ENCODE results near the gene ABI3BP.

ABI3BP gene

GRCh38 chr3:100765437-100765975 is 227.7 kb downstream of the ABI3BP start:
- DNase-seq: no peak

- DNase-seq: no peak
These were observed 231.3 kb downstream of the ABI3BP start for GRCh38 chr3:100761951-100762350.

DNA sequence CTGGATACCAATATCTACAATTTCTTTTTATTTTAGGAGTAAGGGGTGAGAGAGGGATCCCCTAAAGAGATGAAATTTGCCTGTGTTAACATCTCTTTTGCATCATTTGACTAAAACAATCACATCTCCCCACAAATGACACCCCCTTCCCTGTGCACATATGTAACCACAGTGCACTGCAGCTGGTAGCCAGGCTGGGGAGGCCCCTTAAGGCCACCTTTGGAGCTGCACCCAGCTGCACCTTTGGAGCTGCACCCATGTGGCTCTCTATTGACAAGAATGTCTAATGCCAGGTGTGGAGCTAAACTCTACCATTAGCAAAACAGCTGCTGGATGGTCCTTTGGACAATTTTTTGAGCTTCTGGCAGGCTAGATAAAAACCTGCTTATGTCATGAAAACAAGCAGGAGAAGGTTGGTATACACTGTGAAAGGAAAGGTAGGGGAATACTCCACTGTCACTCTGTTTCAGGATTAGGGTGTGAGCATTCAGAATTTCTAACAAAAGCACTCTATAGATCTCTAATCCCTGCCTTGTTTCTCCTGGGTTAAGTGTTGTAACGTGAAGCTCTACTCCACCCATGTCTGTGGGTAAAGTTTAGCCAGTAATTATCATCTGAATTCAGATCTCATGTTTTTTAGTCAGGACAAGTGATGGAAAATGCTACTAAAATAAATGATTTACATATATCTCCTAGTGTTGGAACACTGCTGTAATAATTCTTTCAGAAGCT is 231.8 kb downstream of the ABI3BP start:
- DNase-seq: no peak

DNA sequence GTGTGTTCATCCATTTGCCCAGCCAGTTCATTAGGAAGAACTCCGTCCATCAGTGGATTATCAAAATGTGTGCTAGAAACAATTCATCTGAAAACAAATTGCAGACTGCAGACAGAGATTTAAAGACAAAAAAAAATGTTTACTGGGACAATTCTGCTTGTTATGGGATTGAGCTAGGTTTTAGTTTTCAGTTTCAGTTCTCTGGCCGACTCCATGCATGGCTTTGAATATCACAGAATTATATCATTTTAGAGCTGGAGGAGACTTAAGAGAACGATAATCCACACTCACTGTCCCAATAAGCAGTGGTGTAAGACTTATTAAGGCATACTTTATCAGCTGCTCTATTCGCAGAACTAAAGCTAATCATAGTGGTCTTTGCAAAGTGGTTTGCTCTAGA is 232.8 kb downstream of the ABI3BP start:
- no peak for DNase-seq

GRCh38 chr3:100759950-100760349 is 233.3 kb downstream of the ABI3BP start:
- DNase-seq: no peak

DNA sequence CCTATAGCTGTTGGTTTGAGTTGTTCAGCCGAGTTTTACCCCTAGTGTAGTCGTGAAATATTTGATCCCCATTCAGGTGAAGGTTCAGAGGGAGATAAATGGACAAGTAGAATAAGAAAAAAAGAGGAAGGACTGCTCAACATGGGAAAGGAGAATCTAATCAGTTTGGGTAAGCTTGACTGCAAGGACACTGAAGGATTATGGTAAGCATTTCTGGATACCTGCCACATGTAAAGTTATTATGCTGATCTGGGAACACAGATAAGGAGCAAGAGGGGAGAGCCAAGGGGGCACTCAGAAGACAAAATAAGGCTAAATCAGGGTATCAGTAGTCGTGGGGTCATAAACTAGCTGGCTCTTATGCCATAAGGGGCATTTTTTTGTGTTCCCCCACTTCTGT is 234.1 kb downstream of the ABI3BP start:
- DNase-seq: no peak

GRCh38 chr3:100756441-100756840 is 236.8 kb downstream of the ABI3BP start:
- no peak for DNase-seq

GRCh38 chr3:100754563-100755334 is 238.5 kb downstream of the ABI3BP start:
- no peak for DNase-seq

DNA sequence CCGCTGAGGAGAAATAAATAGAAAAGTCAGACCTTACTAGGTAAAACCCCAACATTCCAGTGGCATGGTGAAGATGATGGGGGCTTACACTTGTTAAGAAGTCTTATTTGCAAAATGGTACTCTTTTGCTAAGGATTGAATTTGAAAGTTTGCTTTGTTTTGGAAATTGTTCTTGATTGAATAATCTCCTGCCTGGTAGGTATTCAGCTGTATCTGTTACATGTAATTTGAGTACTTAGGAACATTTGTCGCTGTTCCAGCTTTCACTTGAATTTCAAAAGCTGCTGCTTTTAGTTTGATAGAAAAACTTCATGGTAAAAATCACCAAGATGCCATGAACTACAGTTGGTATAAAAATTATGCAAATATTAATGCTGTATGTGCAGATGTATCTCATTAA is 239.4 kb downstream of the ABI3BP start:
- DNase-seq: no peak

- no peak for DNase-seq
These were observed 244.3 kb downstream of the ABI3BP start for GRCh38 chr3:100748967-100749366.

DNA sequence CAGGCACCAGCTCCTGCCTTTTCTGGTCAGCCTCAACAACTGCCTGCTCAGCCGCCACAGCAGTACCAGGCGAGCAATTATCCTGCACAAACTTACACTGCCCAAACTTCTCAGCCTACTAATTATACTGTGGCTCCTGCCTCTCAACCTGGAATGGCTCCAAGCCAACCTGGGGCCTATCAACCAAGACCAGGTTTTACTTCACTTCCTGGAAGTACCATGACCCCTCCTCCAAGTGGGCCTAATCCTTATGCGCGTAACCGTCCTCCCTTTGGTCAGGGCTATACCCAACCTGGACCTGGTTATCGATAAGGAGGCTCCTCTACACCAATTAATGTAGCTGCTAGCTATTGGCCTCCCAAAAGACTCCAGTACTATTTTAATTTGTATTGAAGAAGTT is 245.0 kb downstream of the ABI3BP start:
- DNase-seq: no peak

- DNase-seq: no peak
These were observed 247.1 kb downstream of the ABI3BP start for GRCh38 chr3:100746092-100746491.

- DNase-seq: no peak
These were observed 247.6 kb downstream of the ABI3BP start for GRCh38 chr3:100745617-100746016.

DNA sequence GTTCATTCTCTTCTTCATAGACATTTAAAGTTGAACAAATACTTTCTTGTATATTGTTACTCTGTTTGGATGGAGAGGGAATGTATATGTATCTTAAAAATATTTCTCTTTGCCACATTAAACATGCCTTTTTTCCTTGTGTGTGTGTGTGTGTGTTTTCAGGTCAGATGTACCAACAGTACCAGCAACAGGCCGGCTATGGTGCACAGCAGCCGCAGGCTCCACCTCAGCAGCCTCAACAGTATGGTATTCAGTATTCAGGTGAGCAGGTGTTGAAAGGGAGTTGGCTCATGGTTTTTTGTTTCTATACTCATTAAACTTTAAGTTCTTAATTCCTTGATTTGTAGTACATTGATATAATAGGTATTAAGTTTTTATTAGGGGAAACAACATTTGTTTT is 248.6 kb downstream of the ABI3BP start:
- no peak for DNase-seq

DNA sequence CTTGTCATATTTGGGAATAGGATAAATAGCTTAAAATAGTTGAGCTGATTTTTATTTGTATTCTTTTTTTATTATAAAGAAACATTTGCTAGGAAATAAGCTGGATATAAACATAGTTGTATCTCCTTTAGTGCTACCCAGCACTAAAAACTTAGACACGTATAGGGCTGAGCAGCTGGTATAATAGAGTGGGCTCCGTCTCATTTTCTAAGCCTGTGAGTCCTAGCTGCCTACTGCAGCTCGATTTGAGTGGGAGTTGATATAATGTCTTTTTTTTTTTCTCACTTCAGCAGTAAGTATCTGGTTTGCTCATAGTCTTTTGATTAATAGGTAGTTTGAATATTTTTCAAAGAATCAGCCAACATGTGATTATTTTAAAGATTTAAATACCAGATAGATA is 249.7 kb downstream of the ABI3BP start:
- no peak for DNase-seq

GRCh38 chr3:100740207-100740606 is 253.0 kb downstream of the ABI3BP start:
- no peak for DNase-seq

GRCh38 chr3:100737334-100737733 is 255.9 kb downstream of the ABI3BP start:
- no peak for DNase-seq

- no peak for DNase-seq
These were observed 260.8 kb downstream of the ABI3BP start for GRCh38 chr3:100732435-100732834.

- DNase-seq: no peak
These were observed 262.7 kb downstream of the ABI3BP start for GRCh38 chr3:100730524-100730923.

- no peak for DNase-seq
These were observed 266.5 kb downstream of the ABI3BP start for GRCh38 chr3:100726706-100727105.

DNA sequence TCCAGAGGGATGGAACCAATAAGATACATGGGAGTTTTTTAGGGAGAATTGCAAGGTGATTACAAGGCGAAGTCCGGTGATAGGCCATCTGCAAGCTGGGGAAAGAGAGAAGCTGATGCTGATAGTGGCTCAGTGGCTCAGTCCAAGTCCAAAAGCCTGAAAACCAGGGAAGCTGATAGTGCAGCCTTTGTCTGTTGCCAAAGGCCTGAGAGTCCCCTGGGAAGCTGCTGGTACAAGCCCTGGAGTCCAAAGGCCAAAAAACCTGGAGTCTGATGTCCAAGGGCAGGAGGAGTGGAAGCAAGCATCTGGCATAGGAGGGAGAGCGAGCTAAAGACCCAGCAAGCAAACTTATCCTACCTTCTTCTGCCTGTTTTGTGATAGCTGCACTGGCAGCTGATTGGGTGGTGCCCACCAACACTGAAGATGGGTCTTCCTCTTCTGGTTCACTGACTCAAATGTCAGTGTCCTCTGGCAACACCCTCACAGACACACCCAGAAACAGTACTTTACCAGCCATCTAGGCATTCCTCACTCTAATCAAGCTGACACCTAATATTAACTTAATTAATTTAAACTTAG is 267.2 kb downstream of the ABI3BP start:
- DNase-seq: no peak

GRCh38 chr3:100720426-100720825 is 272.8 kb downstream of the ABI3BP start:
- DNase-seq: no peak

DNA sequence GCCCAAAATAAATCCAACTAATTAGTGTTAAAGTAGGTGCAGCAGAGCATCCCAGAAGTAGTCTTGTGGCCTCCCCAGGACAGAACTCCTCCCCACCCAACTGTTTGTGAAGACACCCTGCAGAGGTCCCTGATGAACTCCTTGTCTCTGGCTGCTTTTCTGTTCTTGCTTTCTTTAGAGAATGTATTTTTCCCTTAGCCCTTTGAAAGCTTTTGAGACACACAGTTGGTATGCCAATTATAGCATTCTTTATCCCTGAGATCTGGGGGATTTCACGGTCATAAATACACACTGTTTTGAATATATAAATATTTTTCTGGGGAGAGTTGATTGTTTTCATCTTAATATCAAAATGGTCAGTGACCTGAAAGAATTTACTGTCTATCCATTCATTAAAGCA is 274.1 kb downstream of the ABI3BP start:
- DNase-seq: no peak

Measured in cortex of kidney (tissue), 1 donor.